Measurements from ENCODE around the gene KRT23.

Gene KRT23

GRCh38 chr17:40937384-40937819 is at the start of gene KRT23:
TSS of gene KRT23 (minus strand) at chr17:40937646. CDS start at chr17:40936603, 1,043 bp downstream.
- no peak for DNase-seq (ENCODE audit: low read depth in 2 of 2)

DNA sequence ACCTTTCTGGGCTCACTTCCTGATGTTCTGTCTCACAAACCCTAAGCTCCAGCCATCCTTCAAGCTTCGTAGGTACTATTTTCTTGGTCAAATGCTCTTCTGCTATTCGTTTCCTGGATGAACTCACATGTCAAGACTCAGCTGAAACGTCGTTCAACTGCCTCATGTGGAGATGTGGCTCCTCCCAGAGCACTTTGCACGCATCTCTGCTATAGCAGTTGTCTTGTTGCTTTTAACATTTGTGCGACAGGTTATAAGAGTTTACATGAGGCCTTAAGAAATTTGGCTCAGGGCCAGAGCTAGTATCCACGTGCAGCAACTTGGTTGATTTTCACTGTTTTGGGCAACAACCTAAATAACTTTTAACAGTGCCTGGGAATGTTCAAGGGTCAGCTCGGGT is 49.5 kb upstream of the KRT23 start:
- no peak for DNase-seq (ENCODE audit: low read depth in 2 of 2)

DNA sequence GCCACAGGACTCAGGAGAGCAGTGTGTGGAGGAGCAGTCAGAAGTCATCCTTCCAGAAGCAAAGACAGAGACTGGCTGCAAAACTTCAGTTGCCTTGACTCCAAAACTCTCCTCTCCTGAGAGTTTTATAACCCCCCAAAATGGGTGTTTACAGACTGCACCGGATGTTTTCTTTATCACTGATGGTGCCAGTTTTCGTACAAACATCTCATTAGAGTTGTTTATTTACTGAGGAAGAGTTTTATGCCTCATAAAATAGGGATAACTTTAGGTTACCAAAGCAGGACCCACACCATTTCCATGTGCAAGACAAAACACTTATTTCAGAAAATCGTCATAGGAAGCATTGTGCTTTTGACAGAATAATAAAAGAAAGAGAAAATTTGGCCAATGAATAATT is 46.8 kb upstream of the KRT23 start, which contains the start of gene KRT40:
Gene KRT40 (minus strand): TSS at position 101 of the 400 bp plus-strand sequence. CDS start 53 bp downstream, at position 48.
- no peak for DNase-seq (ENCODE audit: low read depth in 2 of 2)

GRCh38 chr17:40981115-40981514 is 43.7 kb upstream of the KRT23 start:
- no peak for DNase-seq (ENCODE audit: low read depth in 2 of 2)

GRCh38 chr17:40980596-40980995 is 43.1 kb upstream of the KRT23 start:
- no peak for DNase-seq (ENCODE audit: low read depth in 2 of 2)

- DNase-seq (ENCODE audit: low read depth in 2 of 2), result no peak
Measured at GRCh38 chr17:40980117-40980516, 42.7 kb upstream of the KRT23 start.

- DNase-seq (ENCODE audit: low read depth in 2 of 2), result no peak
Measured at GRCh38 chr17:40978575-40979151, 41.2 kb upstream of the KRT23 start.

GRCh38 chr17:40975516-40975915 is 38.1 kb upstream of the KRT23 start:
- DNase-seq (ENCODE audit: low read depth in 2 of 2), result no peak

DNA sequence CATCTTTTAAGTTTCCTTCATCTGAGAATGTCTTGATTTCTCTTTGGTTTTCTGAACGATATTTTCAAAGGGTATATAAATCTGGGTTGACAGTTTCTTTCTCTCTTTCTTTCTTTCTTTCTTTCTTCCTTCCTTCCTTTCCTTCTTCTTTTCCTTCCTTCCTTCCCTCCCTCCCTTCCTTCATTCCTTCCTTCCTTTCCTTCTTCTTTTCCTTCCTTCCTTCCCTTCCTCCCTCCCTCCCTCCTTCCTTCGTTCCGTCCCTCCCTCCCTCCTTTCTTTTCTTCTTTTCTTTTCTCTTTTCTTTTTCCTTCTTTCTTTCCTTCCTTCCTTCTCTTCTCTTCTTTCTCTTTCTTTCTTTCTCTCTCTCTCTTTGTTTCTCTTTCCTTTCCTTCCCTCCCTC is 36.9 kb upstream of the KRT23 start:
- DNase-seq (ENCODE audit: low read depth in 2 of 2), result no peak

- DNase-seq (ENCODE audit: low read depth in 2 of 2), result no peak
Measured at GRCh38 chr17:40967582-40967981, 30.1 kb upstream of the KRT23 start.

DNA sequence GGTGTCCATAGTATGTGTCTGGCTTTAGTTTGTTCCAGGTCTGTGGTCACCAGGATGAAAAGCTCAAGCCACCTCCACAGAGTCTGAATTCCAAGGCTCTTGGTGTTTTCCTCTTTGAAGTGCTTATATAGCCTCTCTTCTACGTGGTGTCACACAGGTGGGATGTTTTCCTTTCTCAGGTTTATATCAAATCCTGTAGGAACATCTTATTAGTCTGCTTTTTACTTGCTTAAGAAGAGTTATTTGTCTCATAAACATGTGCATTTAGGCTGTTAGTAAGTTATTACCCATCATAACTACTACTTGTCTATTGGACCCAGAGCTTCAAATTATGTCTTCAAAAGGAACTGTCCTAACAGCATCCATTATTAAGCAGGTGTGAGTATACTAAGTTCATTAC is 29.4 kb upstream of the KRT23 start, which contains the start of gene KRT39:
Gene KRT39 (minus strand): TSS at position 101 of the 400 bp plus-strand sequence. CDS start 92 bp downstream, at position 9.
- no peak for DNase-seq (ENCODE audit: low read depth in 2 of 2)

DNA sequence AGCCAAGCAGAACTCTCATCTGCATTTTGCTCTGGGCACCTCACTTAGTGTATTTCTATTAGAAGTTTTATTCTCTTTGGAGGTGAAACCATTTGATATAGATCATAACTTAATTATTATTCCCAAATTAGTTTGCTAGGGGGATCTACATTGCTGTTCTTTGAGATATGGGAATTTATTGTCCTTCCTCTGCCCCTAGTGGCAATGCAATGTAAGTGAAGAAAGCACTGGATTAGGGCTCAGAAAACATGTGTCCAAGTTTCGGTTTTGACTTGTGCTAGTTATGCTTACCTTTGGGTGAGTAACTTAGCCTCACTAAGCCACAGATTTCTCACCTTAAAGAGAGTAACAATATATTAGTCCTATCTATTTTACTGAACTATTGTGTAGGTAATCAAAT is 26.4 kb upstream of the KRT23 start:
- DNase-seq (ENCODE audit: low read depth in 2 of 2), result no peak

DNA sequence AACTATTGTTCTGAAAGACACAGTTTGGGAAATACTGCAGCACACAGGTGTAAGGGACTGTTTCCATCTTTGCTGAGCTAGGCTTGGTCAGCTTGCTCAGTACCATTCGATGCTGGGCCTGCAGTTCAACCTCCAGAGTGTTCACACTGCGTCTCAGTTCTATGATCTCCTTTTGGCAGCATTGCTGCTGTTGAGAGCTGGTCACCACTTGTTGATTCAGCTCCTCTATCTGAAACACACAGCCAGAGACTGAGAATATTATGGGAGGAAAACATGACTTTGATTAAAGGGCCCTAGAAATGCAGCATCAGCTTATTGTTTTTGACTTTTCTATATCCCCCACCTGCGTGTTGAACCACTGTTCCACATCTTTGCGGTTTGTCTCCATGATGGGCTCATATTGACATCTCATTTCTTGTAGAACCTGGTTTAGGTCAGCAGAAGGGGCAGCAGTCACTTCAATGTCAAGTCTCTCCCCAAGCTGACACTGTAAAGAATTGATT is 24.7 kb upstream of the KRT23 start:
- DNase-seq (ENCODE audit: low read depth in 2 of 2), result no peak

DNA sequence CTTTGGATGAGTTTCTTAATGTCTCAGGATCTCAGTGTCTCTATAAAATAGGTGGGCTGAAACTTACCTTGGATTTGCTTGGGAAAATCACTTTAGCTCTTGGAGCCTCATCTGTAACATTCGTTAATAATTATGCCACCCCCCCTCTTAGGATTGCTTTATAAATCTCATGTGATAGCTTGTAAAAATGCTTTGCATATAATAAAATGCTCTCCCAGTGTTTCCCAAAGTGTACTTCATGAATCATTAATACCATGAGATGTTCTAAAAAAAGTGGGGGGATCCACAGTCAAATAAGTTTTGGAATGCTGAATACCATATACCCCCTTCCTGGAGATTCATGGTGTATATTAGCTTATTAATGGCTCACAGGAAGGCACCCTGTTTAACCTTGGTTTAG is 24.1 kb upstream of the KRT23 start:
- no peak for DNase-seq (ENCODE audit: low read depth in 2 of 2)

GRCh38 chr17:40960144-40960543 is 22.7 kb upstream of the KRT23 start:
- no peak for DNase-seq (ENCODE audit: low read depth in 2 of 2)

GRCh38 chr17:40958086-40958953 is 20.9 kb upstream of the KRT23 start:
- no peak for DNase-seq (ENCODE audit: low read depth in 2 of 2)

DNA sequence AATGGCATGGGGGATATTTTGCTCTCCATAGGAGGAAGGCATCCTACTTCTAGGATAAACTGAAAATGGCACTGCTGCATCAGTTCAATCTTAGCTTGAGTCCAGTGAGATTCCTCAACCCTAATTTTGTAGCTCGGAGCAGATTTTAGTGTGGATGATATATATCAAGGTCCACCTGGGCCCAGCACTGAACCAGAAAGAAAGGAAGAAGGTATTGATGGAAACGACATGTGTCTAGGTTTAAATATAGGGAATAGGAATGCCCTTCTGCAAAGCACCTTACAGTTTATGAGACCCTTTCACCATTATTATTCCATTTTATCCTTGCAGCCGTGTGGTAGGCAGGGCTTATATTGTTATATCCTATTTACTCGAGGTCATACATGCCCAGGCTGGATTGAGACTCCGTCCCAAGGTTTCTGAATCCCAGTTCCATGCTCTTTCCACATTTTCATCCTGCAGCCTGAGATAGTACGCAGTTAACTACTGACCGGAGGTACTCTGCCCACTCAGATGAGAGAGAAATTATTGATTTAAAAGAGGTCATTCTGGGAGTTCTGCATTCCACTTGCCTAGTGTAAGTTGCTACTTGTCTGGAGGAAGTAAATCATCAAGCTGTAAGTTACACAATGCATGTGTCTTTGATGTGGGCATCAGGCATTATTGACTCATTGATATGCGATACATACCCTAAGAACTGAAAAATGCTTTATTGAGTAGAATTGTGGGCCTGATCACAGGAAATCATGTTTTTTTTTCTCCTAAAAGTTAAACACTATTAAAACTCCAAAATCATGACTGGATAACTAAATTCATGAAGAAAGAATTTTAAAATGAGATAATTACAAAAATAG is 19.2 kb upstream of the KRT23 start:
- peak; percentile 92 for DNase-seq (ENCODE audit: low read depth in 2 of 2)

DNA sequence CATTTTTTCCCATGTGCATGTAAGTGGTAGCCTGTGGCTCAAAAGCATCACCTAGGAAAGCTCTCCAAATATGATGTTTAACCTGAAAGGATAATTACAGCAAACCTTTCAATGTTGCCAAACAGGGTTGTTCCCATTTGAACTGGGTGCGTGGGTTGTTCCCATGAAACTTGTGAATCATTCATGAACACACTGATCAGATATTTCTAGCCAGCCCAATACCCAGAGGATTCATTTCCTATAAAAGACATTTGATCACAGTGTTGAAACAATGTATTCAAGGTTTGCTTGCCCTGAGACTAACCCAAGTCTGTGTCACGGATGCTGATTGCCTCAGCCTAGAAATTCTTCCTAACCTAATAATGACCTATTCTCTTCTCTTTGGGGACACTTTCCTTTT is 16.4 kb upstream of the KRT23 start:
- peak; percentile 58 to 68 for DNase-seq (ENCODE audit: low read depth in 2 of 2)

DNA sequence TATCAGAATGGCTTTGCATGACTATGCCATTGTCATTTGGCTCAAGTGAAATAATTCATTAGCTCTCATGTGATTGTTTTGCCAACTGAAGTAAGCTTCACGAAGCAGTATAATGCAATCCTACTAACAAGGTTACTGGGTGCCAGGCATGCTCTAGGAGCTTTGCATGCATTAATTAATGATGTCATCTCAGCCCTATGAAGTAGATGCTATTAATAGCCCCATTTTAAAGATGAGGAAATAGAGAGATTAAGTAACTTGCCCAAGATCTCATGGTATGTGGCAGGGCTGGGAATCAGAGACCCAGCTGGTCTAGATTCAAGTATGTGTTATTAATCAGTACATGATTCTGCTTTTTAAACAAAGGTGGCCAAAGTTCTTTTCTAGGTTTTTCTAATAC is 15.2 kb upstream of the KRT23 start:
- peak; percentile 66 to 68 for DNase-seq (ENCODE audit: low read depth in 2 of 2)

DNA sequence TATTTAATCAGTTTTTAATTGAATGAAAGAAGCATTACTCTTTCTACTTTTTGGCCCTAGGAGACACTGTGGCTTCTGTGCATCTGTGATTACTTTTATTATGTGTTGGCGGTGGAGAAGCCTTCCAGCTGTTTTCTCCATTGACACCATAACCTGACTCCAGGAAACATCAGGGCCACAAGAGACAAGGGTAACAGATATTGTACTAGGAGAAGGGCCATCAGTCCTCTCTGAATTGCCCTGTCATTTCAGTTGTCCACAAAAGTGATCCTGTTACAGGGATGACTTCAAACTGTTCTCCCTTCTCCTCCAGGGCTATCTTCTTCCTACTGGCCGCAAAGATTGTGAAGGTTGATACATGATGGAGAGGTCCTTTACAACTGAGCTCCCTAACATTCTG is 14.7 kb upstream of the KRT23 start:
- DNase-seq (ENCODE audit: low read depth in 2 of 2), result no peak

- DNase-seq (ENCODE audit: low read depth in 2 of 2), result no peak
Measured at GRCh38 chr17:40951011-40951622, 13.7 kb upstream of the KRT23 start.
